NCI-H2227 treated with DMSO at 0.1 percent for 48 hours (cell line): ENCODE results near the gene TNXB.
"Not testable (repeated sequence)": the region's sequence is repeated elsewhere in the genome, so short reads cannot be mapped to it uniquely, and the experiment has no call there.

ENCODE experiments used
- DNase-seq: peaks from one replicate; lab custom pipeline; 2025; lab: John Stamatoyannopoulos, UW

The TNXB gene

GRCh38 chr6:32037598-32038524, 71.3 kb downstream of the TNXB start, which contains the start of gene CYP21A2:
TSS of gene CYP21A2 (plus strand) at chr6:32038415. CDS start at chr6:32038423, 8 bp downstream.
- DNase-seq = peak; percentile 2

DNA sequence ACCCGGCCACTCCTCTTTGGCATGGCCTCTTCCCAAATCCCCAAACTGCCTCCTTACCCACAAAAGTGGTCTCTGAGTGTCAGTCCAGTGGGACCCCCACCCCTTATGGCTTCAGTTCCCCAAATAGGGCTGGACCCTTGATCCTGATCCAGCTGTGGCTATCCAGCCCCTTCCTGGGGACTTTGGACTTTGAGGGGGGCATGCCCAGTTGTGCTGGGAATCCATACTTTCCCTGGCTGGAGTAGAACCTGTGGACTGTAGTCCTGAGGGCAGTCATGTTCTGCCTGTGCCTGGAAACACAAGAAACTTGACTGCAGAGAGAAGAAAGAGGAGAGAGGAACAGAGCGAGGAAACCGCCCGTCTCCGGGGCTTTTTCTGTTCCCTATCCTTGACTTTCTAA, 72.0 kb downstream of the TNXB start:
- DNase-seq = not testable (repeated sequence)

- not testable (repeated sequence) for DNase-seq
These were observed 73.7 kb downstream of the TNXB start for GRCh38 chr6:32035283-32036013.

- not testable (repeated sequence) for DNase-seq
These were observed 79.6 kb downstream of the TNXB start for GRCh38 chr6:32029553-32029952.

GRCh38 chr6:32028631-32029030, 80.5 kb downstream of the TNXB start:
- not testable (repeated sequence) for DNase-seq

- DNase-seq = not testable (repeated sequence)
These were observed 87.0 kb downstream of the TNXB start for GRCh38 chr6:32022100-32022499.

- DNase-seq = not testable (repeated sequence)
These were observed 94.6 kb downstream of the TNXB start, which contains the start of gene C4B for GRCh38 chr6:32014547-32014946. TSS of gene C4B (plus strand) at chr6:32014795. CDS start at chr6:32014846, 51 bp downstream.

GRCh38 chr6:32013738-32014137, 95.4 kb downstream of the TNXB start:
- not testable (repeated sequence) for DNase-seq

- not testable (repeated sequence) for DNase-seq
These were observed 96.1 kb downstream of the TNXB start for GRCh38 chr6:32012941-32013617.

DNA sequence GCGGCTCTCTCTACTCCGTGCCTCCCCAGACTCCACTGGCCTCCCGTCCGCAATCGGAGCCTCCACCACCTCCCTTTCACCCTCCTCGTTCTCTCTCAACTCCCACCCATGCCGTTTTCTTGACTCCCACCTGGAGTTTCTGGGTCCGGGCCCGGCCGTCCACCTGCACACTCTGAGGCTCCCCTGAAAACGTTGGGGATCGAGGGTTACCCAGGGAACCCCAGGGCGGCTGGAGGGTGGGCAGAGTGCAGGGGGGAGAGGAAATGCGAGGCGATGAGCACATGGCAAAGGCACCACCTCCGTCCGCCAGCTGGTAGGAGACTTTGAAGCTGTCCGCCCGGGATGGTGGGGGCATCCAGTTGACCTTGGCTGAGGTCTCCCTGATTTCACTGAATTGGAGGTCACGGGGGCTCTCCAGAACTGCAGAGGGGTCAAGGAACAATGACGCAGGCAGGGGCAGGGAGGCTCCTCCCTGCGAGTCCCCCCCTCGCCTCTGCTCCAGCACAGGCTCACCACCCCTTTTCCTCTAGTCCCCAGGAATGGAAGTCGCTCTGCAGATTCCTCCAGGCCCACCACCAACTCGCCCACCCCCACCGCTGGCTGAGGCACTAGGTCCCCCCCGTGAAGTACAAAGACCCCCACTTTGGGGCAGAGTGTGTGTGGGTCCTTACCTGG, 98.1 kb downstream of the TNXB start:
- DNase-seq = not testable (repeated sequence)

DNA sequence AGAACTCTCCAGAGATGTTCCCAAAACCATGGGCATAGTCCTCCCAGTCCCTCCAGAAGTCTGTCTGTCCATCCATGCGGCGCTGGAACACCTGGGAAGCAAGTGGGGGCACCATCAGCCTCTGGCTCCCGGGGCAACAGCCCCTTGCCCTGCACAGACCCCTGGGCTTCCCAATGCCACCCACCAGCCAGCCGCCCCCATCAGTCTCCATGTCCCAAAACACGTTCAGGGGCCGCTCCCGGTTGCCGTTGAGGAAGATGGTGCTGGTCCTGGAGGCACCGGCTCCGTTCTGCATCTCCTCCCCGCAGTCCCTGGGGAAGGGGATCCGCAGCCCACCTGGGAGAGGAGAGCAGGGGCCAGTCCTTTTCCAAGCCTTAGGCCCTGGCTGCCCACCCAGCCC, 99.6 kb downstream of the TNXB start:
- DNase-seq = not testable (repeated sequence)

- not testable (repeated sequence) for DNase-seq
These were observed 100.5 kb downstream of the TNXB start for GRCh38 chr6:32008616-32009015.

- DNase-seq = not testable (repeated sequence)
These were observed 101.1 kb downstream of the TNXB start for GRCh38 chr6:32008037-32008436.

- not testable (repeated sequence) for DNase-seq
These were observed 102.1 kb downstream of the TNXB start for GRCh38 chr6:32007086-32007485.

DNA sequence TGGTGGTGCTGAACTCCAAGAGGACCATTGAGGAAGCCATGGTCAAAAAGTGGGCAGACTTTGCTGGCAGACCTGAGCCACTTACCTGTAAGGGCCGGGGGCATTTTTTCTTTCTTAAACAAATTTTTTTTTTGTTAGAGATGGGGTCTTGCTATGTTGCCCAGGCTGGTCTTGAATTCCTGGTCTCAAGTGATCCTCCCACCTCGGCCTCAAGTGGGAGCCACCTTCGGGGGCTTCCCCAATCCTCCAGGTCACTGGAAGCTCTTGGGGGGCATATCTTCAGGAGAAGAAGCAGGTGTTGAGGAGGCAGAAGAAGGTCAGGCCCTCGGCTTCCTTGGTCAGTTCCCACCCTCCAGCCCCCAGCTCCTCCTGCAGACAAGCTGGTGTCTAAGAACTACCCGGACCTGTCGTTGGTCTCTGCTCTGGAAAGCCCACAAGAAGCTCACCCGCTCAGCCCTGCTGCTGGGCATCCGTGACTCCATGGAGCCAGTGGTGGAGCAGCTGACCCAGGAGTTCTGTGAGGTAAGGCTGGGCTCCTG, 103.1 kb downstream of the TNXB start:
- DNase-seq = not testable (repeated sequence)

- DNase-seq = not testable (repeated sequence)
These were observed 103.6 kb downstream of the TNXB start for GRCh38 chr6:32005538-32005880.

- not testable (repeated sequence) for DNase-seq
These were observed 104.1 kb downstream of the TNXB start for GRCh38 chr6:32004864-32005537.

GRCh38 chr6:32004393-32004792, 104.7 kb downstream of the TNXB start:
- DNase-seq = not testable (repeated sequence)

GRCh38 chr6:32003301-32003700, 105.8 kb downstream of the TNXB start:
- not testable (repeated sequence) for DNase-seq

DNA sequence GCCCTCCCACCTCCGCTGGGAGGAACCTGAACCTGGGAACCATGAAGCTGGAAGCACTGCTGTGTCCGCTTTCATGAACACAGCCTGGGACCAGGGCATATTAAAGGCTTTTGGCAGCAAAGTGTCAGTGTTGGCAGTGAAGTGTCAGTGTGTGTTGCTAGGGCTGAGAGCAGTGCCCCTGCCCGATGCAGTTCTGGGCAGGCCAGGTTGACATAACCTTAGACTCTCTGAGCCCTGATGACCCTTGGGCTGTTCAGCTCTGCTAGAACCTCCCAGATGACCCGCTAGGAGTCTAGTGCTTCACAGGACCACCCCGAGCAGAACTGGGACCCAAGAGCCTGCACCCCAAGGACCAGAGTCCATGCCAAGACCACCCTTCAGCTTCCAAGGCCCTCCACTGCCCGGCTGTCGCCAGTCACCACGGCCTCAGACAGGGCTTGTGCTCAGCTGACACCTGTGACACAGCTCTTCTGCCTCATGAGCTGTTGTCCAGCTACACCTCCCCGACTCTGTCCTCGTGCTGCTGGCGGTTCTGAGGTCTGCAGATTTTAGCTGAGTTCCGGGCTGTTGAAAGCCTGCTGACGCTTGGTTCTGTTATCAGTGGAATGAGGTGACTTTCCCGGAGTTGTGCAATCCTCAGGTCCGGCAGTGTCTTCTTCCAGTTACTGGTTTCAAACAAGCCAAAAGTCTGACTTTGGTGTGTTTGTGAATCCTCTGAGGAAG, 106.4 kb downstream of the TNXB start:
- DNase-seq = not testable (repeated sequence)
